HEK293 (cell line): ENCODE data around the gene CACNA2D1.

Experiments
- CTCF ChIA-PET: fragments of 350-600 bp; formaldehyde crosslinking; extraction: SDS; loops from one replicate; lab custom pipeline; 2021; ENCODE audit warnings: antibody characterized with exemption; lab: Yijun Ruan, JAX
- POLR2A ChIA-PET: fragments of 300-600 bp; formaldehyde crosslinking; extraction: SDS; loops from one replicate; lab custom pipeline; 2020; ENCODE audit warnings: antibody characterized with exemption, inconsistent platforms; lab: Yijun Ruan, JAX
- H3K27ac ChIP-seq: fragments of 200-500 bp; sonication (Bioruptor generic); 2 replicates; pipeline ENCODE4 v1.5.1; 2014; ENCODE audit warnings: low read depth, low read length, control low read depth, inconsistent platforms; ENCODE audit errors: extremely low read depth
- H3K36me3 ChIP-seq, 2 experiments: fragments of 200-500 bp in 1 of 2; sonication (Bioruptor generic) in 1 of 2; 1 replicate in 1 of 2; 2 replicates in 1 of 2; pipeline ENCODE4 v1.5.1; 2014 to 2017; ENCODE audit warnings: inconsistent platforms in 2 of 2, low read length in 2 of 2; ENCODE audit not compliant: control insufficient read depth in 2 of 2, insufficient read depth in 1 of 2
- H3K4me1 ChIP-seq: fragments of 200-500 bp; sonication (Bioruptor generic); 2 replicates; pipeline ENCODE4 v1.5.1; 2014; ENCODE audit warnings: mild to moderate bottlenecking, low read length, inconsistent platforms; ENCODE audit not compliant: control insufficient read depth, insufficient read depth
- H3K4me3 ChIP-seq: 2 replicates; pipeline ENCODE4 v1.5.1; 2011; ENCODE audit warnings: low read depth, mild to moderate bottlenecking, control low read depth, low read length, moderate library complexity
- H3K9me3 ChIP-seq: fragments of 200-500 bp; sonication (Bioruptor generic); 2 replicates; pipeline ENCODE4 v1.5.1; 2014; ENCODE audit warnings: low read depth, low read length, inconsistent platforms; ENCODE audit not compliant: control insufficient read depth, insufficient read depth
- ATF2 ChIP-seq: fragments of 450-650 bp; formaldehyde crosslinking; IDR thresholded peaks from 2 replicates; pipeline ENCODE4 v1.5.1; 2016; ENCODE audit warnings: missing biosample characterization, missing genetic modification characterization, low read depth
- EGR2 ChIP-seq: fragments of 450-650 bp; formaldehyde crosslinking; IDR thresholded peaks from 2 replicates; pipeline ENCODE4 v1.5.1; 2016; ENCODE audit warnings: low read depth, missing biosample characterization, missing genetic modification characterization
- GLI2 ChIP-seq: fragments of 450-650 bp; formaldehyde crosslinking; IDR thresholded peaks from 2 replicates; pipeline ENCODE4; 2017; ENCODE audit warnings: missing biosample characterization, missing genetic modification characterization, low read depth, borderline replicate concordance
- PRDM10 ChIP-seq: fragments of 450-650 bp; formaldehyde crosslinking; IDR thresholded peaks from 2 replicates; pipeline ENCODE4 v1.5.1; 2016; ENCODE audit warnings: missing biosample characterization, missing genetic modification characterization
- SP2 ChIP-seq: fragments of 450-650 bp; formaldehyde crosslinking; IDR thresholded peaks from 2 replicates; pipeline ENCODE4 v1.5.1; 2016; ENCODE audit warnings: missing biosample characterization, missing genetic modification characterization
- YY1 ChIP-seq: fragments of 450-650 bp; formaldehyde crosslinking; IDR thresholded peaks from 2 replicates; pipeline ENCODE4 v1.5.1; 2018; ENCODE audit warnings: missing biosample characterization, missing genetic modification characterization
- ZBTB49 ChIP-seq: fragments of 450-650 bp; formaldehyde crosslinking; IDR thresholded peaks from 2 replicates; pipeline ENCODE4 v1.5.1; 2016; ENCODE audit warnings: missing biosample characterization, missing genetic modification characterization, low read depth
- ZFP41 ChIP-seq: fragments of 450-650 bp; formaldehyde crosslinking; IDR thresholded peaks from 2 replicates; pipeline ENCODE4 v1.5.1; 2016; ENCODE audit warnings: missing biosample characterization, missing genetic modification characterization, borderline replicate concordance
- ZNF132 ChIP-seq: fragments of 450-650 bp; formaldehyde crosslinking; IDR thresholded peaks from 2 replicates; pipeline ENCODE4 v1.5.1; 2017; ENCODE audit warnings: missing biosample characterization, missing genetic modification characterization, borderline replicate concordance
- ZNF140 ChIP-seq: fragments of 450-650 bp; formaldehyde crosslinking; IDR thresholded peaks from 2 replicates; pipeline ENCODE4 v1.5.1; 2016; ENCODE audit warnings: missing biosample characterization, missing genetic modification characterization
- ZNF2 ChIP-seq: fragments of 450-650 bp; formaldehyde crosslinking; IDR thresholded peaks from 2 replicates; pipeline ENCODE4 v1.5.1; 2016; ENCODE audit warnings: missing biosample characterization, missing genetic modification characterization
- ZNF202 ChIP-seq: fragments of 450-650 bp; formaldehyde crosslinking; IDR thresholded peaks from 2 replicates; pipeline ENCODE4 v1.5.1; 2016; ENCODE audit warnings: missing biosample characterization, missing genetic modification characterization, borderline replicate concordance
- ZNF211 ChIP-seq: fragments of 450-650 bp; formaldehyde crosslinking; IDR thresholded peaks from 2 replicates; pipeline ENCODE4 v1.5.1; 2016; ENCODE audit warnings: low read depth, missing biosample characterization, missing genetic modification characterization
- ZNF221 ChIP-seq: fragments of 450-650 bp; formaldehyde crosslinking; IDR thresholded peaks from 2 replicates; pipeline ENCODE4 v1.5.1; 2017; ENCODE audit warnings: missing biosample characterization, missing genetic modification characterization, borderline replicate concordance
- ZNF223 ChIP-seq: fragments of 450-650 bp; formaldehyde crosslinking; IDR thresholded peaks from 2 replicates; pipeline ENCODE4 v1.5.1; 2016; ENCODE audit warnings: missing biosample characterization, missing genetic modification characterization
- ZNF24 ChIP-seq: fragments of 450-650 bp; formaldehyde crosslinking; IDR thresholded peaks from 2 replicates; pipeline ENCODE4 v1.5.1; 2016; ENCODE audit warnings: missing biosample characterization, missing genetic modification characterization
- ZNF341 ChIP-seq: fragments of 450-650 bp; formaldehyde crosslinking; IDR thresholded peaks from 2 replicates; pipeline ENCODE4; 2016; ENCODE audit warnings: low read depth, missing biosample characterization, missing genetic modification characterization
- ZNF398 ChIP-seq: fragments of 450-650 bp; formaldehyde crosslinking; IDR thresholded peaks from 2 replicates; pipeline ENCODE4 v1.5.1; 2017; ENCODE audit warnings: missing biosample characterization, missing genetic modification characterization
- ZNF549 ChIP-seq: fragments of 450-650 bp; IDR thresholded peaks from 2 replicates; pipeline ENCODE4 v1.5.1; 2018; ENCODE audit warnings: missing biosample characterization, missing genetic modification characterization, mild to moderate bottlenecking, inconsistent platforms, moderate library complexity
- ZNF555 ChIP-seq: fragments of 450-650 bp; formaldehyde crosslinking; conservative IDR thresholded peaks from 2 replicates; pipeline ENCODE4 v1.5.1; 2017; ENCODE audit warnings: missing biosample characterization, mild to moderate bottlenecking, missing genetic modification characterization, inconsistent platforms
- ZNF558 ChIP-seq: fragments of 450-650 bp; formaldehyde crosslinking; IDR thresholded peaks from 2 replicates; pipeline ENCODE4 v1.5.1; 2016; ENCODE audit warnings: missing biosample characterization, missing genetic modification characterization
- ZNF776 ChIP-seq: fragments of 450-650 bp; formaldehyde crosslinking; IDR thresholded peaks from 2 replicates; pipeline ENCODE4 v1.5.0; 2017; ENCODE audit warnings: missing biosample characterization, missing genetic modification characterization, borderline replicate concordance
- ZSCAN16 ChIP-seq: fragments of 450-650 bp; formaldehyde crosslinking; IDR thresholded peaks from 2 replicates; pipeline ENCODE4 v1.5.1; 2016; ENCODE audit warnings: missing biosample characterization, missing genetic modification characterization
- ZSCAN4 ChIP-seq: fragments of 450-650 bp; formaldehyde crosslinking; IDR thresholded peaks from 2 replicates; pipeline ENCODE4 v1.5.1; 2017; ENCODE audit warnings: missing biosample characterization, missing genetic modification characterization

CACNA2D1 gene

GRCh38 chr7:82204694-82205093 lies 238.9 kb downstream of the CACNA2D1 start:
- Histone ChIP-seq H3K4me3 (no peak overlapping the region), H3K4me1 (peaks cover 3% of the 10 kb centered on the region; the same call in 1 of the 2 replicates), H3K9me3 (no peaks in the 10 kb centered on the region), H3K36me3 (no peaks in the 10 kb centered on the region), H3K27ac (no peak overlapping the region)
- ChIA-PET CTCF (no interaction called here), POLR2A (no interaction called here)
- TF ChIP-seq ZNF211 (no peak), ZSCAN4 (tag by site-specific recombination) (no peak), ZNF223 (tag by site-specific recombination) (no peak), ZNF24 (no peak), ZNF132 (tag by site-specific recombination) (no peak), ATF2 (tag by site-specific recombination) (no peak), ZNF2 (tag by site-specific recombination) (no peak), GLI2 (tag by site-specific recombination) (no peak), ZNF140 (tag by site-specific recombination) (no peak), SP2 (no peak), ZNF202 (tag by site-specific recombination) (no peak), ZNF776 (tag by site-specific recombination) (no peak), ZNF341 (tag by site-specific recombination) (no peak), EGR2 (no peak), ZFP41 (tag by site-specific recombination) (no peak), PRDM10 (tag by site-specific recombination) (no peak), ZNF398 (tag by site-specific recombination) (no peak), ZNF221 (tag by site-specific recombination) (no peak)

GRCh38 chr7:82202965-82203364 lies 240.6 kb downstream of the CACNA2D1 start:
- Histone ChIP-seq H3K27ac (no peak overlapping the region), H3K36me3 (no peaks in the 10 kb centered on the region), H3K4me3 (no peak overlapping the region), H3K4me1 (no peaks in the 10 kb centered on the region; the same call in 1 of the 2 replicates)
- TF ChIP-seq ZNF558 (no peak), ZSCAN16 (tag by site-specific recombination) (no peak), ZBTB49 (tag by site-specific recombination) (no peak), YY1 (tag by site-specific recombination) (no peak), ZNF555 (tag by site-specific recombination) (no peak), ZNF549 (tag by site-specific recombination) (no peak)
- TF ChIP-seq, all 188 proteins: peak for 0
- H3K9me3 ChIP-seq, result no peaks in the 10 kb centered on the region
- ChIA-PET POLR2A (no interaction called here), CTCF (no interaction called here)
